NCI-H2081 (cell line): Measurements from ENCODE around the gene CD274.
"Not testable (repeated sequence)": the region's sequence is repeated elsewhere in the genome, so short reads cannot be mapped to it uniquely, and the experiment has no call there.

Source experiments
- DNase-seq, 2 experiments: peaks; one replicate each; lab custom pipeline; 2025; lab: John Stamatoyannopoulos, UW

Gene CD274

GRCh38 chr9:5466766-5467165 lies 16.4 kb downstream of the CD274 start:
- no peak for DNase-seq

- DNase-seq, result no peak
These were observed 18.5 kb downstream of the CD274 start for GRCh38 chr9:5468850-5469249.

- no peak for DNase-seq
These were observed 19.8 kb downstream of the CD274 start for GRCh38 chr9:5470122-5470521.

- DNase-seq, result no peak
These were observed 20.5 kb downstream of the CD274 start for GRCh38 chr9:5470816-5471215.

- DNase-seq, result not testable (repeated sequence)
These were observed 25.3 kb downstream of the CD274 start for GRCh38 chr9:5475611-5476010.

GRCh38 chr9:5478206-5478605 lies 27.9 kb downstream of the CD274 start:
- no peak for DNase-seq

- DNase-seq, result no peak
These were observed 29.8 kb downstream of the CD274 start for GRCh38 chr9:5479994-5480694.

GRCh38 chr9:5480919-5481318 lies 30.6 kb downstream of the CD274 start:
- no peak for DNase-seq

GRCh38 chr9:5481322-5482040 lies 31.1 kb downstream of the CD274 start:
- DNase-seq, result no peak

GRCh38 chr9:5482194-5482593 lies 31.9 kb downstream of the CD274 start:
- no peak for DNase-seq

- DNase-seq, result no peak
These were observed 33.0 kb downstream of the CD274 start for GRCh38 chr9:5483306-5483705.

GRCh38 chr9:5485378-5486085 lies 35.2 kb downstream of the CD274 start:
- DNase-seq, result no peak

- no peak for DNase-seq
These were observed 36.6 kb downstream of the CD274 start for GRCh38 chr9:5486988-5487387.

- DNase-seq, result no peak
These were observed 38.1 kb downstream of the CD274 start for GRCh38 chr9:5488221-5489008.

GRCh38 chr9:5489630-5490490 lies 39.5 kb downstream of the CD274 start:
- no peak for DNase-seq

- DNase-seq, result no peak
These were observed 42.8 kb downstream of the CD274 start for GRCh38 chr9:5492965-5493678.

- DNase-seq, result no peak
These were observed 43.6 kb downstream of the CD274 start for GRCh38 chr9:5493679-5494511.

GRCh38 chr9:5494765-5495164 lies 44.4 kb downstream of the CD274 start:
- DNase-seq, result not testable (repeated sequence)

GRCh38 chr9:5499157-5499556 lies 48.8 kb downstream of the CD274 start:
- DNase-seq, result no peak
